Measurements from ENCODE around the gene KRTAP10-4.

Gene KRTAP10-4

DNA sequence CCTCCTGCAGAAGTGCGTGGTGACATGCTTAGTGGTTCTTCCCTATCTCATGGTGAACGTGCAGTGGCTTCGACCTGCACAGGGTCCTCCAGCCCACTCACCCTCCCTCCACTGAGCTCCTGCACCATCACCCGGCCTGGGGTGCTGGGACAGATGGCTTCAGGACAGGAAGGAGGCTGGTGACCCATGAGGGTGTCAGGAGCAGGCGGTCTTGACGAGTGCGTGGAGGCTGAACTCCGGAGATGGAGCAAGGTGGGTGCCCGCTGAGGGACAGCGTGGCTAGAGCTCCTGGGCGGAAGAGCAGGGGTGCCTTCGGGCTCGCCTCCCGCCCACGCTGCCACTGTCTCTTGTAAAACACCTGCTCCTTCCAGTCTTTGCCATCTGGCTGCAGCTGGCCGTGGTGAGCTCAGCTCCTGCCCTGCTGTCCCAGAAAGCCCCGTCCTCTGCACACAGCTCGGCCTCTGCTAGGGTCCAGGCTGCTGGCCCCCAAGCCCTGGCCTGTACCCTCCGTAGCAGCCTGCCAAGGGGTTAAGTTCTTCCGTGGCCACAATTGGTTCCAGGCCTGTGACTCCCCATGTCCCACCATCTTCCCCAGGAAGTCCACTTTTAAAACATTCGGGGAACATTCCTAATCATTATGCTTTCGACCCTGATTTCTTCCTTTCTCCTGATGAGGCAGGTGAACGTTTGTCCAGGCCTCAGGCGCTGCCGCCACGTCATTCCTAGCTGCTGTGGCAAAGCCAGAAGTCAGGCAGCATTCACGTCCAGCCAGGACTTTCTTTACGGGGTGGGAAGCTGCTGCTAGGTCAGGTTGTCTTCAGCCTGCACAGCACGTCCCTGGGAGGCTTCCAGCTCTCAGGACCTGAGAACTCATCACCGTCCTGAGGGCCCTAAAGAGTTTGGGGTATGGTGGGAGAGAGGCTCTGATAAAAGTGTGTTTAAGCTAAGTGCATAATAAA lies 41.6 kb upstream of the KRTAP10-4 start:
- ATAC-seq (no peak), DNase-seq (no peak)
- no peaks in the 10 kb centered on the region for H3K4me1 Mint-ChIP-seq
- H3K27me3 Mint-ChIP-seq: peaks cover 2% of the 10 kb centered on the region
- no peaks in the 10 kb centered on the region for H3K36me3 Mint-ChIP-seq (ENCODE audit: low read depth)
- H3K9me3 Mint-ChIP-seq: no peaks in the 10 kb centered on the region
- H3K4me3 Mint-ChIP-seq: no peak overlapping the region
- no peak overlapping the region for H3K27ac Mint-ChIP-seq

- DNase-seq (no peak), ATAC-seq (no peak)
- H3K27me3 Mint-ChIP-seq: peaks cover 2% of the 10 kb centered on the region
- H3K9me3 Mint-ChIP-seq: no peaks in the 10 kb centered on the region
- H3K36me3 Mint-ChIP-seq (ENCODE audit: low read depth): no peaks in the 10 kb centered on the region
- H3K27ac Mint-ChIP-seq: no peak overlapping the region
- H3K4me3 Mint-ChIP-seq: no peak overlapping the region
- no peaks in the 10 kb centered on the region for H3K4me1 Mint-ChIP-seq
Observed at GRCh38 chr21:44532712-44533111, 40.8 kb upstream of the KRTAP10-4 start.

GRCh38 chr21:44533121-44533890 lies 40.2 kb upstream of the KRTAP10-4 start:
- no peak overlapping the region for H3K27ac Mint-ChIP-seq
- no peak for DNase-seq
- H3K27me3 Mint-ChIP-seq: peaks cover 2% of the 10 kb centered on the region
- H3K4me3 Mint-ChIP-seq: no peak overlapping the region
- no peaks in the 10 kb centered on the region for H3K4me1 Mint-ChIP-seq
- H3K36me3 Mint-ChIP-seq (ENCODE audit: low read depth): no peaks in the 10 kb centered on the region
- no peak for ATAC-seq
- H3K9me3 Mint-ChIP-seq: no peaks in the 10 kb centered on the region

DNA sequence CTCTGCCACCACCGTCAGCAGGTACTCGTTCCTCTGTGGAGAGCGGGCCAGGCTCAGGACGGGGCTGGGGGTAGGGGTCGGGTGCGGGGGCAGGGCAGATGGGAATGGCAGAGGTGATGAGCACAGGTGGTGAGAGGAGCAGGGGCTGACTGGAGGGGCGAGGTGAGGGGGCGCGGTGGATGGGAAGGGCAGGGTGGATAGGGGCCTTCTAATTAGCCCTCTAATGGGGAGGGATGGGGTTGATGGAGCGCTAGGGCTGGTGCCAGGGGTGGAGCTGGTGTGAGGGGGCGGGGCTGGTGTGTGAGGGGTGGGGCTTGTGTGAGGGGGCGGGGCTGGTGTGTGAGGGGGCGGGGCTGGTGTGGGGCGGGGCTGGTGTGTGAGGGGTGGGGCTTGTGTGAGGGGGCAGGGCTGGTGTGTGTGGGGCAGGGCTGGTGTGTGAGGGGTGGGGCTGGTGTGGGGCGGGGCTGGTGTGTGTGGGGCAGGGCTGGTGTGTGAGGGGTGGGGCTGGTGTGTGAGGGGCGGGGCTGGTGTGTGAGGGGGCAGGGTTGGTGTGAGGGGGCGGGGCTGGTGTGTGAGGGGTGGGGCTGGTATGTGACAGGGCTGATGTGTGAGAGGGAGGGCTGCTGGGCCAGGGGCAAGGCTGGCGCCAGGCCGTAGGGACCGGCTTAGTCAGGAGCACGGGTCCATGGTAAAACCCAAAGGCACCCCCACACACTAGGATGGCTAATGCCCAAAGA lies 39.5 kb upstream of the KRTAP10-4 start:
- no peak for DNase-seq
- H3K27me3 Mint-ChIP-seq: peaks cover 2% of the 10 kb centered on the region
- no peaks in the 10 kb centered on the region for H3K9me3 Mint-ChIP-seq
- no peaks in the 10 kb centered on the region for H3K36me3 Mint-ChIP-seq (ENCODE audit: low read depth)
- no peak overlapping the region for H3K4me3 Mint-ChIP-seq
- ATAC-seq: no peak
- no peaks in the 10 kb centered on the region for H3K4me1 Mint-ChIP-seq
- no peak overlapping the region for H3K27ac Mint-ChIP-seq

DNA sequence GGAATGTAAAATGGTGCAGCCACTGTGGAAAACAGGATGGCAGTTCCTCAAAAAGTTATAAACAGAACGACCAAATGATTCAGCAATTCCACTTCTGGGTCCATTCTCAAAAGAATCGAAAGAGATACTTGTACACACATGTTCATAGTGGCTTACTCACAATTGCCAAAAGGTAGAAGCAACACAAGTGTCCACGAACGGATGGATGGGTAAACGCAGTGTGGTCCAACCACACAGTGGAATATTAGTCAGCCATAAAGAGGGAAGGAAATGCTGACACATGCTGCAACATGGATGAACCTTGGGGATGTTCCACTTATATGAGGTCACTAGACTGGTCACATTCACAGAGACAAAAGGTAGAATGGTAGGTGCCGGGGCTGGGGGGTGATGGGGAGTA lies 38.8 kb upstream of the KRTAP10-4 start:
- peaks cover 2% of the 10 kb centered on the region for H3K27me3 Mint-ChIP-seq
- peak; percentile 50 for ATAC-seq
- no peak for DNase-seq
- H3K36me3 Mint-ChIP-seq (ENCODE audit: low read depth): no peaks in the 10 kb centered on the region
- H3K4me1 Mint-ChIP-seq: no peaks in the 10 kb centered on the region
- H3K27ac Mint-ChIP-seq: peak overlapping the region; percentile 54
- no peaks in the 10 kb centered on the region for H3K9me3 Mint-ChIP-seq
- no peak overlapping the region for H3K4me3 Mint-ChIP-seq

- Mint-ChIP-seq H3K9me3 (no peaks in the 10 kb centered on the region), H3K36me3 (ENCODE audit: low read depth) (no peaks in the 10 kb centered on the region), H3K4me3 (no peak overlapping the region), H3K27ac (no peak overlapping the region), H3K27me3 (no peaks in the 10 kb centered on the region), H3K4me1 (no peaks in the 10 kb centered on the region)
- ATAC-seq (no peak), DNase-seq (no peak)
Observed at GRCh38 chr21:44535963-44536362, 37.6 kb upstream of the KRTAP10-4 start.

GRCh38 chr21:44537930-44538911 lies 35.3 kb upstream of the KRTAP10-4 start:
- H3K36me3 Mint-ChIP-seq (ENCODE audit: low read depth): no peaks in the 10 kb centered on the region
- H3K4me1 Mint-ChIP-seq: no peaks in the 10 kb centered on the region
- ATAC-seq (no peak), DNase-seq (no peak)
- H3K4me3 Mint-ChIP-seq: no peak overlapping the region
- no peaks in the 10 kb centered on the region for H3K9me3 Mint-ChIP-seq
- H3K27me3 Mint-ChIP-seq: no peaks in the 10 kb centered on the region
- H3K27ac Mint-ChIP-seq: no peak overlapping the region

DNA sequence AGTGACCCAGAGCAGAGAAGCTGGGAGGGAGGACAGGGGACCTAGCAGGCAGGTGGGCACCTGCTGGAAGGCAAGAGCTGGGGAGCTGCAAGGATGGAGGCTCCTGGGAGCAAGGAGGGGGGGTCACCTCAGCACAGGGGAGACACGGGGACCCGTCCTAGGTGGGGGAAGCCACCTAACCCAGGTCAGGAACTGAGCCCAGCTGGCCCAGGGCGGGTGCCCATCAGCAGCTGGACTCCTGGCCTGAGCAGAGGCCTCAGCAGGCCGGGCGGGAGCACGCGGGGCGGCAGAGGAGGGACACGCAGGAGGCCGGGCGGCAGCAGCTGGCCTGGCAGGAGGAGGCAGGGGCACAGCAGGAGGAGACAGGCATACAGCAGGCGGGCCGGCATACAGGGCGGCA lies 34.5 kb upstream of the KRTAP10-4 start:
- DNase-seq: no peak
- Mint-ChIP-seq H3K4me1 (no peaks in the 10 kb centered on the region), H3K9me3 (no peaks in the 10 kb centered on the region), H3K27me3 (no peaks in the 10 kb centered on the region), H3K36me3 (ENCODE audit: low read depth) (no peaks in the 10 kb centered on the region), H3K27ac (no peak overlapping the region), H3K4me3 (no peak overlapping the region)
- no peak for ATAC-seq

- H3K4me1 Mint-ChIP-seq: no peaks in the 10 kb centered on the region
- no peak for DNase-seq
- no peak within 1 kb of the TSS for H3K4me3 Mint-ChIP-seq
- H3K27ac Mint-ChIP-seq: no peak within 1 kb of the TSS
- H3K27me3 Mint-ChIP-seq: no peaks in the 10 kb centered on the region
- no peak for ATAC-seq
- no peaks in the 10 kb centered on the region for H3K36me3 Mint-ChIP-seq (ENCODE audit: low read depth)
- H3K9me3 Mint-ChIP-seq: no peaks in the 10 kb centered on the region
Observed at GRCh38 chr21:44539991-44540666, 33.4 kb upstream of the KRTAP10-4 start, which contains the start of gene KRTAP10-1. Gene KRTAP10-1, minus strand, starts transcription at chr21:44540195. Its CDS starts 45 bp downstream, at chr21:44540150.

DNA sequence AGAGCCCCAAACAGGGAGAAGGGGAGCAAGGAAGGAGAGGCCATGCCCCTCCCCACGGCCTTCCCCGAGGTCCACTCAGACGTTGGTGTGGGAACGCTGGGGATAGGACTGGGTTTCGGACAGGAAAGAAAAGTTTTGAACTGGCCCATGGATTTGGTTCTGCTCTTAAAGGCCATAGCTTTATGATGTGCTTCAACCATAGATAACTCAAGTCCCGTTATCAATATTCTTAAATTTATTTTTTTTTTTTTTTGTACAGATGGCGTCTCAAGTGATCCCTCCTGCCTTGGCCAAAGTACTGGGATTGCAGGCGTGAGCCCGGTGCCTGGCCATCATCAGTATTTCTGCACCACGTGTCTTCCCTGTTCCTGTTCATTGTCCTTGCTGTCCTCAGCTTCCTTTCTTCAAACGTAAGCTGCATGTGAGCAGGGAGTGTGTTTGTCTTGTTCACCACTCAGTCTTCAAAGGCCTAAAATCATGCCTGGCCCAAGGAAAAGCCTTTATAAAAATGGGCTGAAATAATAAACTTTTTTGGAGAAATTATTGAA lies 32.7 kb upstream of the KRTAP10-4 start:
- peaks cover 6% of the 10 kb centered on the region for H3K9me3 Mint-ChIP-seq
- H3K4me3 Mint-ChIP-seq: no peak overlapping the region
- no peak overlapping the region for H3K27ac Mint-ChIP-seq
- DNase-seq (no peak), ATAC-seq (no peak)
- H3K4me1 Mint-ChIP-seq: no peaks in the 10 kb centered on the region
- H3K36me3 Mint-ChIP-seq (ENCODE audit: low read depth): peaks cover 4% of the 10 kb centered on the region
- no peaks in the 10 kb centered on the region for H3K27me3 Mint-ChIP-seq

- peaks cover 9% of the 10 kb centered on the region for H3K4me1 Mint-ChIP-seq
- DNase-seq: no peak
- peaks cover 17% of the 10 kb centered on the region for H3K36me3 Mint-ChIP-seq (ENCODE audit: low read depth)
- peaks cover 20% of the 10 kb centered on the region for H3K9me3 Mint-ChIP-seq
- no peak overlapping the region for H3K27ac Mint-ChIP-seq
- no peaks in the 10 kb centered on the region for H3K27me3 Mint-ChIP-seq
- H3K4me3 Mint-ChIP-seq: no peak overlapping the region
- ATAC-seq: no peak
Observed at GRCh38 chr21:44542716-44543115, 30.8 kb upstream of the KRTAP10-4 start.

DNA sequence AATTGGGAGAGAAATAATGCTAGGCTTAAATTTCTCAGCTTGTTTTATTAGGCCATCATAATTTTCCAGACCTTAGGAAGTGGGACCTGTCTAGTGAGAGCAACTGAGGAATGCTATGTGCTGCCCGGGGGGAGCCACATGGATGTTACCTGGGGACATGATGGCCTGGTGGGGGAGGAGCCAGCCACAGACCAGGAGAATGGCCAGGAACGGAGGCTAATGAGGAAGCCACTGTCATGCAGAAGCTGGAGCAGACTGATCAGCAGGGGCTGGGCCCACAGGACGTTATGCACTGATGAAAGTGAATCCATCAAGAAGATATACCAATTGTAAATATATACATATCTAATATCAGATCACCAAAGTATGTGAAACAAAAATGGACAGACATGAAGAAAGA lies 29.0 kb upstream of the KRTAP10-4 start:
- ATAC-seq (no peak), DNase-seq (no peak)
- Mint-ChIP-seq H3K9me3 (peaks cover 21% of the 10 kb centered on the region), H3K4me3 (no peak overlapping the region), H3K4me1 (peaks cover 14% of the 10 kb centered on the region), H3K27me3 (no peaks in the 10 kb centered on the region), H3K36me3 (ENCODE audit: low read depth) (peaks cover 19% of the 10 kb centered on the region), H3K27ac (no peak overlapping the region)
